Stimulated activated CD8-positive, alpha-beta memory T cell treated with anti-CD3 and anti-CD28 coated beads, Interleukin-2, amount 100 ng/mL, for 1 hour (primary cell): ENCODE data around the gene KLHDC8B.
"Not testable (repeated sequence)": the region's sequence is repeated elsewhere in the genome, so short reads cannot be mapped to it uniquely, and the experiment has no call there.

Experiments used
- DNase-seq, 2 donors: peaks; one replicate each; pipeline ENCODE4 v3.0.0-alpha.2; 2020; ENCODE audit warnings: low read depth in 2 of 2

KLHDC8B gene

GRCh38 chr3:49183873-49184272 lies 12.5 kb downstream of the KLHDC8B start:
- DNase-seq: no peak

- DNase-seq: no peak
These were observed 20.3 kb downstream of the KLHDC8B start for GRCh38 chr3:49191741-49192140.

- DNase-seq: no peak
These were observed 26.8 kb downstream of the KLHDC8B start for GRCh38 chr3:49198161-49198560.

- no peak for DNase-seq
These were observed 27.3 kb downstream of the KLHDC8B start for GRCh38 chr3:49198611-49199230.

- DNase-seq: no peak
These were observed 28.0 kb downstream of the KLHDC8B start for GRCh38 chr3:49199239-49199899.

- DNase-seq: no peak
These were observed 28.5 kb downstream of the KLHDC8B start for GRCh38 chr3:49199900-49200281.

GRCh38 chr3:49213541-49213943 lies 42.1 kb downstream of the KLHDC8B start:
- DNase-seq: no peak

GRCh38 chr3:49213998-49214397 lies 42.6 kb downstream of the KLHDC8B start:
- no peak for DNase-seq

- DNase-seq: not testable (repeated sequence)
These were observed 45.3 kb downstream of the KLHDC8B start for GRCh38 chr3:49216687-49217086.

- not testable (repeated sequence) for DNase-seq
These were observed 45.7 kb downstream of the KLHDC8B start for GRCh38 chr3:49217108-49217507.

GRCh38 chr3:49217688-49218470 lies 46.5 kb downstream of the KLHDC8B start:
- no peak for DNase-seq

- not testable (repeated sequence) for DNase-seq
These were observed 47.1 kb downstream of the KLHDC8B start for GRCh38 chr3:49218471-49218989.

GRCh38 chr3:49219132-49219531 lies 47.7 kb downstream of the KLHDC8B start:
- DNase-seq: no peak

GRCh38 chr3:49220985-49221563 lies 49.7 kb downstream of the KLHDC8B start:
- not testable (repeated sequence) for DNase-seq

GRCh38 chr3:49222002-49222401 lies 50.6 kb downstream of the KLHDC8B start:
- no peak for DNase-seq
